SK-N-SH (cell line): ENCODE results near the gene LIN52. TPM values are rescaled to one million over a fixed set of nuclear protein-coding genes. Genes with fewer than 3 reads are reported as not detected.

Experiments
- CTCF ChIA-PET: fragments of 300-600, 350-600 bp; formaldehyde crosslinking; extraction: SDS; loops from one replicate; lab custom pipeline; 2021; lab: Yijun Ruan, JAX
- POLR2A ChIA-PET: fragments of 350-600 bp; sonication (Branson Sonifier 250); formaldehyde crosslinking; extraction: SDS; loops from one replicate; lab custom pipeline; 2020; ENCODE audit warnings: antibody characterized with exemption, inconsistent platforms; lab: Yijun Ruan, JAX
- DNase-seq: peaks from one replicate; pipeline ENCODE4 v3.0.0; 2012
- H2AFZ ChIP-seq: fragments of 200-600 bp; sonication (generic); 2 replicates; pipeline ENCODE4 v1.8.1; 2016; ENCODE audit warnings: antibody characterized with exemption, mild to moderate bottlenecking, low read depth
- H3F3A ChIP-seq: fragments of 200-600 bp; sonication (generic); replicated peaks from 2 replicates; pipeline ENCODE3; 2016; ENCODE audit warnings: antibody characterized with exemption, mild to moderate bottlenecking; ENCODE audit not compliant: insufficient read depth
- H3K27ac ChIP-seq, 2 experiments: fragments of 200-500 bp in 1 of 2; fragments of 200-600 bp in 1 of 2; sonication (Bioruptor generic) in 1 of 2; sonication (generic), shearing (Covaris generic) in 1 of 2; 2 replicates each; pipeline versions ENCODE4 v1.5.1 to v1.6.1; 2014 to 2016; ENCODE audit warnings: low read depth in 2 of 2, inconsistent platforms in 1 of 2, low read length in 1 of 2, mild to moderate bottlenecking in 1 of 2, mixed read lengths in 1 of 2
- H3K27me3 ChIP-seq: fragments of 200-600 bp; sonication (generic), shearing (Covaris generic); 2 replicates; pipeline ENCODE4 v1.6.1; 2016; ENCODE audit warnings: mixed run types; ENCODE audit not compliant: insufficient read depth
- H3K36me3 ChIP-seq, 2 experiments: fragments of 200-500 bp in 1 of 2; fragments of 200-600 bp in 1 of 2; sonication (Bioruptor generic) in 1 of 2; sonication (generic) in 1 of 2; replicated peaks in 1 of 2; 2 replicates each; pipeline versions ENCODE3 to v1.5.1; 2014 to 2016; ENCODE audit warnings: low read length in 1 of 2, mild to moderate bottlenecking in 1 of 2; ENCODE audit not compliant: insufficient read depth in 2 of 2, control insufficient read depth in 1 of 2
- H3K4me1 ChIP-seq, 2 experiments: fragments of 200-500 bp in 1 of 2; fragments of 200-600 bp in 1 of 2; sonication (Bioruptor generic) in 1 of 2; sonication (generic), shearing (Covaris generic) in 1 of 2; 2 replicates each; pipeline versions ENCODE4 v1.5.1 to v1.6.1; 2014 to 2016; ENCODE audit warnings: low read depth in 1 of 2, low read length in 1 of 2, mixed run types in 1 of 2; ENCODE audit not compliant: insufficient read depth in 2 of 2, control insufficient read depth in 1 of 2
- H3K4me2 ChIP-seq: fragments of 200-600 bp; sonication (generic), shearing (Covaris generic); 2 replicates; pipeline ENCODE4 v1.6.1; 2017; ENCODE audit warnings: mixed run types
- H3K4me3 ChIP-seq, 2 experiments: fragments of 200-500 bp in 1 of 2; fragments of 200-600 bp in 1 of 2; sonication (Bioruptor generic) in 1 of 2; sonication (generic), shearing (Covaris generic) in 1 of 2; 2 replicates each; pipeline versions ENCODE4 v1.5.1 to v1.8.1; 2014 to 2016; ENCODE audit warnings: low read depth in 2 of 2, inconsistent platforms in 1 of 2, low read length in 1 of 2, mild to moderate bottlenecking in 1 of 2, mixed read lengths in 1 of 2, moderate library complexity in 1 of 2
- H3K79me2 ChIP-seq: fragments of 200-600 bp; sonication (generic); 2 replicates; pipeline ENCODE4 v1.8.1; 2017; ENCODE audit warnings: mild to moderate bottlenecking; ENCODE audit not compliant: insufficient read depth
- H3K9ac ChIP-seq: fragments of 200-600 bp; sonication (generic); 2 replicates; pipeline ENCODE4 v1.6.1; 2017; ENCODE audit warnings: mixed run types
- H3K9me2 ChIP-seq: fragments of 200-600 bp; sonication (generic); 2 replicates; pipeline ENCODE4 v1.6.1; 2017; ENCODE audit warnings: mixed run types
- H3K9me3 ChIP-seq: fragments of 200-600 bp; sonication (generic); 2 replicates; pipeline ENCODE4 v1.6.1; 2017; ENCODE audit warnings: mixed run types, mild to moderate bottlenecking, moderate library complexity
- H4K20me1 ChIP-seq: fragments of 200-600 bp; sonication (generic); 2 replicates; pipeline ENCODE4 v1.6.1; 2017; ENCODE audit warnings: mild to moderate bottlenecking, mixed run types; ENCODE audit not compliant: insufficient read depth
- EP300 ChIP-seq, 2 experiments: IDR thresholded peaks; 2 replicates each; pipeline versions ENCODE4 v1.4.0 to v1.6.1; 2012; ENCODE audit warnings: borderline replicate concordance in 1 of 2, low read depth in 1 of 2, low read length in 1 of 2
- EZH2phosphoT487 ChIP-seq: fragments of 200-600 bp; sonication (generic); IDR thresholded peaks from 2 replicates; pipeline ENCODE4 v1.6.1; 2017; ENCODE audit warnings: low read depth, mixed run types, mild to moderate bottlenecking, antibody characterized with exemption, moderate library complexity, borderline replicate concordance
- FOXJ3 ChIP-seq: sonication (generic); formaldehyde crosslinking; IDR thresholded peaks from 2 replicates; pipeline ENCODE4 v1.5.1; 2020; ENCODE audit warnings: mild to moderate bottlenecking, missing genetic modification reagents
- JUND ChIP-seq: IDR thresholded peaks from 2 replicates; pipeline ENCODE4 v1.4.0; 2012
- MEF2A ChIP-seq: IDR thresholded peaks from 2 replicates; pipeline ENCODE4 v1.4.0; 2012; ENCODE audit warnings: low read depth, borderline replicate concordance
- MXI1 ChIP-seq: IDR thresholded peaks from 2 replicates; pipeline ENCODE4 v1.6.1; 2012; ENCODE audit warnings: mild to moderate bottlenecking, low read depth, low read length, improper control_type of control experiment
- NFIC ChIP-seq: IDR thresholded peaks from 2 replicates; pipeline ENCODE4 v1.4.0; 2012; ENCODE audit warnings: borderline replicate concordance
- POLR2AphosphoS5 ChIP-seq: IDR thresholded peaks from 2 replicates; pipeline ENCODE4 v1.6.1; 2012; ENCODE audit warnings: low read depth, low read length
- RFX5 ChIP-seq: IDR thresholded peaks from 2 replicates; pipeline ENCODE4 v1.6.1; 2012; ENCODE audit warnings: mild to moderate bottlenecking, improper control_type of control experiment, low read length
- RXRA ChIP-seq: IDR thresholded peaks from 2 replicates; pipeline ENCODE4 v1.4.0; 2012; ENCODE audit warnings: low read depth, mild to moderate bottlenecking, borderline replicate concordance
- SIN3A ChIP-seq: IDR thresholded peaks from 2 replicates; pipeline ENCODE4 v1.6.1; 2012; ENCODE audit warnings: low read depth, mild to moderate bottlenecking, low read length, moderate library complexity, borderline replicate concordance
- YY1 ChIP-seq: IDR thresholded peaks from 2 replicates; pipeline ENCODE4 v1.4.0; 2012; ENCODE audit warnings: low read depth, mild to moderate bottlenecking
- WGBS: methylation state at CpG from one replicate; pipeline ENCODE4 v1.1.6; 2017; ENCODE audit warnings: low lambda C conversion rate; 5-methylcytosine and 5-hydroxymethylcytosine counted together
- polyA plus RNA-seq, 3 experiments: library from polyadenylated mRNA; depleted of rRNA; stranded (reverse); fragments of >200 nt; gene quantifications; 2 replicates each; pipeline ENCODE4 v1.2.3, GENCODE V29; 2012
- TF ChIP-seq, protein P1 (sequence below): IDR thresholded peaks from 2 replicates; pipeline ENCODE4 v1.6.1; 2012; ENCODE audit warnings: mild to moderate bottlenecking, low read depth, low read length, moderate library complexity
- TF ChIP-seq, protein P2 (sequence below): IDR thresholded peaks from 2 replicates; pipeline ENCODE4 v1.4.0; 2012; ENCODE audit warnings: low read depth, borderline replicate concordance
- TF ChIP-seq, protein P3 (sequence below): IDR thresholded peaks from 2 replicates; pipeline ENCODE4; 2012

Gene LIN52
- polyA plus RNA-seq, 1 of the 3 experiments (the other 2 are of a cell fraction), result 4.9 TPM

DNA sequence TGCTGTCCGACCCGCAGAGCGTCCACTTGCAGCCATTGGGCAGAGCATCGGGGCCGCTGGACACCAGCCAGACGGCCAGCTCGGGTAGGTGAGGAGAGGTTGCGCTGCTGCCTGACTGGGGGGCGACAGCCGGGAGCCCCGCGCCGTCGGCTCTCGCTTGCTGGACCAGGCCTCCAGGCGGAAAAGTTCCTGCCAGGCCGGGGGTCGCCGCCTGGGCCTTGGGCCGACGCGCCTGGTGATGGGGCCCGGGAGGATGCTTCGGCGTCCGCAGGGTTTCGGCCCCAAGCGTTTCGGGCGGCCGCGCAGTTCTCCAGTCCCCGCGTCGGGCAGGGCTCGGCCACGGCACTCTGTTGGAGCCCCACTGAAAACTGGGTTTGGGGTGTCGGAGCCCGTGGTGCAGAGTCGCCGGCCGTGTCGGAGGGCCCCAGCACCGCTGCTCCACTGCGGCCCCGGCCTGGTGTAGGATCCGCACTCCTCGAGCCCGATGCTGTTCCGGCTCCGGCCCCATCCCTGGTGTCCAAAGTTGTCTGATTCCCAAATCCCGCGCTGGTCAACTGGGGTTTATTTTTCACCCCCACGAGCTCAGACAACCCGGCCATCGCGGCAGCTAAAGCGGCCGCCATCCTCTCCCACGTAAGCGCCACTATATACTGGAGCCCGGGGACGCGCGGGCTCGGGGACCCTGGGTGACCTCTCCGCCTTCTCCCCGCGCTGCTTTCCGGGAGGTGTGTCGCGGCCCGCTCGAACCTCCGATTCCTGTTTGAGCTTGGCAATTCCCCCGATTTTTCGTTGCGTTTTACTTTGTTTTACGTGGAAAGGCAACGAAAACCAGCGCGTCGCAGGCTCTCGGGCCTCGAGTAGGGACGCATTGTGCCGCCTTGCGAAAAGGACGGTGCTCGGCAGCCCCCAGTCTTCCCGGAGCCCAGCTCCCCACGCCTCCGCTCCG, 155.4 kb downstream of the LIN52 start:
- CTCF ChIA-PET, result interaction anchor here (0.6 to 6.2 kb wide), 5 partner anchors 10 to 62 kb away, joined by 3 to 30 read pairs (median 7); no protein-coding TSS in a partner anchor
- DNase-seq, result peak; percentile 65
- H3K4me3 ChIP-seq, result no peak overlapping the region
- TF ChIP-seq POLR2AphosphoS5 (no peak), EZH2phosphoT487 (peak; percentile 77; the same call in 1 of the 2 replicates)
- H3K36me3 ChIP-seq, result no peaks in the 10 kb centered on the region
- no peak overlapping the region for H2AFZ ChIP-seq
- peaks cover 18% of the 10 kb centered on the region for H4K20me1 ChIP-seq
- H3F3A ChIP-seq, result no peaks in the 10 kb centered on the region
- H3K9me2 ChIP-seq, result no peaks in the 10 kb centered on the region
- H3K4me1 ChIP-seq, result no peaks in the 10 kb centered on the region; a peak in 1 of 4 replicates
- H3K9ac ChIP-seq, result no peak overlapping the region
- peak overlapping the region; percentile 19; the same call in 1 of the 2 replicates for H3K4me2 ChIP-seq
- peaks cover 84% of the 10 kb centered on the region for H3K27me3 ChIP-seq
- POLR2A ChIA-PET, result no interaction called here
- no peaks in the 10 kb centered on the region for H3K79me2 ChIP-seq
- WGBS, result 19% methylated on average over 39 of the region's 94 CpGs
- no peaks in the 10 kb centered on the region for H3K9me3 ChIP-seq
- no peak overlapping the region for H3K27ac ChIP-seq

DNA sequence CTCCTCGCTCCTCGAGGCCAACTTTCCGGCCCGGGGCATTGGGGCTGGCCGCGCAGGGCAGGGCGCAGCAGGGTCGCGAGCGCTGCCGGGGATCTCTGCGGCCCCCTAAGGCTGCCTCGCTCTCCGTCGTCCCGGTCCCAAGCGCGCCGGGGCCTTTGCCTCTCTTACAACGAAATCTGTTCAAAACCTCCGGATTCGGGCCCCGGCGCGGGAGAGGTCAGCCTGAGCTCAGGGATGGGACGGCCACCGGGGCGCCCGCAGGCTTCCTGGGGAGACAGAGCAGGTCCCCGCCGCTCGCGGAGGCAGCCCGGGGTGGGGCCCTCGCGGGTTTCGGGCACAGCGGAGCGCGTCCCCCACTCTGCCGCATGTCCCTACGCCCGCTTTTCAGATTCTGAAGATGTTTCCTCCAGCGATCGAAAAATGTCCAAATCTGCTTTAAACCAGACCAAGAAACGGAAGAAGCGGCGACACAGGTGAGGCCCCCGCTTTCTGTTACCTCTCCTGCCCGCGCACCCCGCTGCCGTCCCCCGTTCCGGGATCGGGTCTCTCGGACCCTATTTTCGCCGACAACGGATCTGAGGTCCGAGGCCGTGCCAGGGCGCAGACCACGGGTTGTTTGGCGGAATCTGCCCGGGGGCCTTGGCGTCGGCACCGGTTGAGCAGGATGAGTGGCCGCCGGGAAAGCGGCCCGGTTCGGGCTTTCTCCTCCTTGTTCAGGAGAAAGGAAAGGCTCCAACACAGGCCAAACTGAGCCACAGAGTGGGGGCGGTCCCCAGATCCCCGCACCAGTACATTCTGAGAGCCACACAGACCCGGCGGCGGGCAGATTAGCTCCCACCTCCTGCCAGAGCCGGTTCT, 156.3 kb downstream of the LIN52 start:
- Histone ChIP-seq H3K4me1 (no peaks in the 10 kb centered on the region; a peak in 1 of 4 replicates), H3K4me3 (no peak overlapping the region)
- POLR2A ChIA-PET, result no interaction called here

More for the DNA sequence above, 156.3 kb downstream of the LIN52 start:
- H3K9me2 ChIP-seq, result no peaks in the 10 kb centered on the region
- no peaks in the 10 kb centered on the region for H3F3A ChIP-seq
- H3K9me3 ChIP-seq, result no peaks in the 10 kb centered on the region
- H3K4me2 ChIP-seq, result peak overlapping the region; percentile 19; the same call in 1 of the 2 replicates
- H3K27ac ChIP-seq, result no peak overlapping the region
- no peaks in the 10 kb centered on the region for H3K79me2 ChIP-seq
- H3K27me3 ChIP-seq, result peaks cover 91% of the 10 kb centered on the region
- peaks cover 18% of the 10 kb centered on the region for H4K20me1 ChIP-seq
- WGBS, result 15% methylated on average over 26 of the region's 80 CpGs
- DNase-seq, result peak; percentile 71
- H3K36me3 ChIP-seq, result no peaks in the 10 kb centered on the region
- CTCF ChIA-PET, result interaction anchor here (0.8 to 6.2 kb wide), 7 partner anchors 10 to 129 kb away, joined by 3 to 30 read pairs (median 4); no protein-coding TSS in a partner anchor
- no peak overlapping the region for H3K9ac ChIP-seq
- TF ChIP-seq JUND (no peak), NFIC (no peak), FOXJ3 (CRISPR knock-in tag) (no peak), POLR2AphosphoS5 (no peak), RFX5 (no peak), EP300 (IDR thresholded peaks at IDR 0.05; ENCODE audit: borderline replicate concordance in 1 of 2, low read depth in 1 of 2, low read length in 1 of 2) (no peak), YY1 (no peak), SIN3A (no peak), RXRA (no peak), MEF2A (no peak), MXI1 (no peak)
- TF ChIP-seq, protein P1, sequence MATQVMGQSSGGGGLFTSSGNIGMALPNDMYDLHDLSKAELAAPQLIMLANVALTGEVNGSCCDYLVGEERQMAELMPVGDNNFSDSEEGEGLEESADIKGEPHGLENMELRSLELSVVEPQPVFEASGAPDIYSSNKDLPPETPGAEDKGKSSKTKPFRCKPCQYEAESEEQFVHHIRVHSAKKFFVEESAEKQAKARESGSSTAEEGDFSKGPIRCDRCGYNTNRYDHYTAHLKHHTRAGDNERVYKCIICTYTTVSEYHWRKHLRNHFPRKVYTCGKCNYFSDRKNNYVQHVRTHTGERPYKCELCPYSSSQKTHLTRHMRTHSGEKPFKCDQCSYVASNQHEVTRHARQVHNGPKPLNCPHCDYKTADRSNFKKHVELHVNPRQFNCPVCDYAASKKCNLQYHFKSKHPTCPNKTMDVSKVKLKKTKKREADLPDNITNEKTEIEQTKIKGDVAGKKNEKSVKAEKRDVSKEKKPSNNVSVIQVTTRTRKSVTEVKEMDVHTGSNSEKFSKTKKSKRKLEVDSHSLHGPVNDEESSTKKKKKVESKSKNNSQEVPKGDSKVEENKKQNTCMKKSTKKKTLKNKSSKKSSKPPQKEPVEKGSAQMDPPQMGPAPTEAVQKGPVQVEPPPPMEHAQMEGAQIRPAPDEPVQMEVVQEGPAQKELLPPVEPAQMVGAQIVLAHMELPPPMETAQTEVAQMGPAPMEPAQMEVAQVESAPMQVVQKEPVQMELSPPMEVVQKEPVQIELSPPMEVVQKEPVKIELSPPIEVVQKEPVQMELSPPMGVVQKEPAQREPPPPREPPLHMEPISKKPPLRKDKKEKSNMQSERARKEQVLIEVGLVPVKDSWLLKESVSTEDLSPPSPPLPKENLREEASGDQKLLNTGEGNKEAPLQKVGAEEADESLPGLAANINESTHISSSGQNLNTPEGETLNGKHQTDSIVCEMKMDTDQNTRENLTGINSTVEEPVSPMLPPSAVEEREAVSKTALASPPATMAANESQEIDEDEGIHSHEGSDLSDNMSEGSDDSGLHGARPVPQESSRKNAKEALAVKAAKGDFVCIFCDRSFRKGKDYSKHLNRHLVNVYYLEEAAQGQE, result no peak
- TF ChIP-seq, protein P2, sequence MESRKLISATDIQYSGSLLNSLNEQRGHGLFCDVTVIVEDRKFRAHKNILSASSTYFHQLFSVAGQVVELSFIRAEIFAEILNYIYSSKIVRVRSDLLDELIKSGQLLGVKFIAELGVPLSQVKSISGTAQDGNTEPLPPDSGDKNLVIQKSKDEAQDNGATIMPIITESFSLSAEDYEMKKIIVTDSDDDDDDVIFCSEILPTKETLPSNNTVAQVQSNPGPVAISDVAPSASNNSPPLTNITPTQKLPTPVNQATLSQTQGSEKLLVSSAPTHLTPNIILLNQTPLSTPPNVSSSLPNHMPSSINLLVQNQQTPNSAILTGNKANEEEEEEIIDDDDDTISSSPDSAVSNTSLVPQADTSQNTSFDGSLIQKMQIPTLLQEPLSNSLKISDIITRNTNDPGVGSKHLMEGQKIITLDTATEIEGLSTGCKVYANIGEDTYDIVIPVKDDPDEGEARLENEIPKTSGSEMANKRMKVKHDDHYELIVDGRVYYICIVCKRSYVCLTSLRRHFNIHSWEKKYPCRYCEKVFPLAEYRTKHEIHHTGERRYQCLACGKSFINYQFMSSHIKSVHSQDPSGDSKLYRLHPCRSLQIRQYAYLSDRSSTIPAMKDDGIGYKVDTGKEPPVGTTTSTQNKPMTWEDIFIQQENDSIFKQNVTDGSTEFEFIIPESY, result no peak
- TF ChIP-seq, protein P3, sequence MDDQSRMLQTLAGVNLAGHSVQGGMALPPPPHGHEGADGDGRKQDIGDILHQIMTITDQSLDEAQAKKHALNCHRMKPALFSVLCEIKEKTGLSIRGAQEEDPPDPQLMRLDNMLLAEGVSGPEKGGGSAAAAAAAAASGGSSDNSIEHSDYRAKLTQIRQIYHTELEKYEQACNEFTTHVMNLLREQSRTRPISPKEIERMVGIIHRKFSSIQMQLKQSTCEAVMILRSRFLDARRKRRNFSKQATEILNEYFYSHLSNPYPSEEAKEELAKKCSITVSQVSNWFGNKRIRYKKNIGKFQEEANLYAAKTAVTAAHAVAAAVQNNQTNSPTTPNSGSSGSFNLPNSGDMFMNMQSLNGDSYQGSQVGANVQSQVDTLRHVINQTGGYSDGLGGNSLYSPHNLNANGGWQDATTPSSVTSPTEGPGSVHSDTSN, result no peak
- no peak overlapping the region for H2AFZ ChIP-seq
